ENCODE results near the gene ZDHHC6. TPM values are rescaled to one million over a fixed set of nuclear protein-coding genes. Genes with fewer than 3 reads are reported as not detected.

Gene ZDHHC6
- 10 to 100 TPM; 21.8 to 35.5 TPM for polyA plus RNA-seq

- 0% methylated on average over 59 of the region's 59 CpGs for WGBS, 2 donors
- H3K9me3 ChIP-seq (ENCODE audit: control insufficient read depth in 2 of 2, insufficient read depth in 1 of 2, low read depth in 1 of 2, low read length in 1 of 2): no peaks in the 10 kb centered on the region
- peak within 1 kb of the TSS; percentile 87 to 97 for H3K27ac ChIP-seq (ENCODE audit: low read depth in 2 of 2, low read length in 1 of 2)
- H3K27me3 ChIP-seq (ENCODE audit: control insufficient read depth in 1 of 2, insufficient read depth in 2 of 2, low read length in 2 of 2): no peaks in the 10 kb centered on the region
- no peaks in the 10 kb centered on the region for H3K36me3 ChIP-seq (ENCODE audit: control insufficient read depth in 2 of 2, insufficient read depth in 2 of 2, low read length in 1 of 2)
- peak within 1 kb of the TSS; percentile 97 for H3K4me3 ChIP-seq (ENCODE audit: low read depth in 1 of 2, low read length in 2 of 2)
- no peaks in the 10 kb centered on the region for H3K4me1 ChIP-seq (ENCODE audit: control insufficient read depth in 2 of 2, insufficient read depth in 2 of 2, low read length in 1 of 2)
Measured at GRCh38 chr10:112446855-112447619, at the start of gene ZDHHC6, which contains the start of gene VTI1A. ZDHHC6 (minus strand) TSS chr10:112446914; CDS start chr10:112445436, 1,478 bp downstream. VTI1A (plus strand) TSS chr10:112447215; CDS start chr10:112447374, 159 bp downstream.

DNA sequence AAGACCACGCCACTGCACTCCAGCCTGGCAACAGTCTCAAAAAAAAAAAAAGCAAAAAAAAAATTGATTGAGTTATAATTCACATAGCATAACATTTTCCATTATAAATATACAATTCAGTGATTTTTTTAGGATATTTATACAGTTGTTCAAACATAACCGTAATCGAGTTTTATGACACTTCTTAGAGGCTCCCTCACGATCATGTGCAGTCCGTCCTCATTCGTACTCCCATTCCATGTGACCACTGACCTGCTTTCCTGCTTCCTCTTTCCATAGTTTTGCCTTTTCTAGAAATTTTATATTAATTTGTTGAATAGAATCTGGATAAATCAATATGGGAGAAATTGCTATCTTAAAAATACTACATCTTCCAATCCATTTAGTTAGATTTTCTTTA, 46.0 kb upstream of the ZDHHC6 start:
- Histone ChIP-seq H3K36me3 (ENCODE audit: control insufficient read depth in 2 of 2, insufficient read depth in 2 of 2, low read length in 1 of 2) (no peaks in the 10 kb centered on the region), H3K4me3 (ENCODE audit: low read depth in 1 of 2, low read length in 2 of 2) (no peak overlapping the region), H3K9me3 (ENCODE audit: control insufficient read depth in 2 of 2, insufficient read depth in 1 of 2, low read depth in 1 of 2, low read length in 1 of 2) (no peaks in the 10 kb centered on the region), H3K4me1 (ENCODE audit: control insufficient read depth in 2 of 2, insufficient read depth in 2 of 2, low read length in 1 of 2) (no peaks in the 10 kb centered on the region), H3K27me3 (ENCODE audit: control insufficient read depth in 1 of 2, insufficient read depth in 2 of 2, low read length in 2 of 2) (no peaks in the 10 kb centered on the region), H3K27ac (ENCODE audit: low read depth in 2 of 2, low read length in 1 of 2) (no peak overlapping the region)
- 97 to 98% methylated on average over 6 of the region's 6 CpGs for WGBS, 2 donors

DNA sequence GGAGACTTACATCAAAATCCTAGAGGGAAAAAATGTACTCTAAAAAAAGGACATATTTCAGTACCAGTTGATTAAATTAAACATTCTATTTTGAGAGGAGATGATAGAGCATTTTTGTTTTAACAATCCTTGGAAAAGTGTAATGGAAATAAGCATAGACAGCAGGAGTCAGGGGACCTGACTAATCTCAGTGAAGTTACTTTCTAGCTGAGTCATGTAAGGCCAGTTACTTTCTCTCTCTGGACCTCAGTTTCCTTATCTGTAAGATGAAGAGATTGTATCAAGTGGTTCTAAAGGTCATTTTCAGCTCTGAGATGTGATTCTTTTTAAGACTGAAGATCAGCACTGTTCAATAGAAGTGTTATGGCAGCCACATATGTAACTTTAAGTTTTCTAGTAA, 44.4 kb upstream of the ZDHHC6 start:
- Histone ChIP-seq H3K9me3 (ENCODE audit: control insufficient read depth in 2 of 2, insufficient read depth in 1 of 2, low read depth in 1 of 2, low read length in 1 of 2) (no peaks in the 10 kb centered on the region), H3K4me3 (ENCODE audit: low read depth in 1 of 2, low read length in 2 of 2) (no peak overlapping the region), H3K4me1 (ENCODE audit: control insufficient read depth in 2 of 2, insufficient read depth in 2 of 2, low read length in 1 of 2) (no peaks in the 10 kb centered on the region), H3K36me3 (ENCODE audit: control insufficient read depth in 2 of 2, insufficient read depth in 2 of 2, low read length in 1 of 2) (no peaks in the 10 kb centered on the region), H3K27ac (ENCODE audit: low read depth in 2 of 2, low read length in 1 of 2) (no peak overlapping the region), H3K27me3 (ENCODE audit: control insufficient read depth in 1 of 2, insufficient read depth in 2 of 2, low read length in 2 of 2) (no peaks in the 10 kb centered on the region)

DNA sequence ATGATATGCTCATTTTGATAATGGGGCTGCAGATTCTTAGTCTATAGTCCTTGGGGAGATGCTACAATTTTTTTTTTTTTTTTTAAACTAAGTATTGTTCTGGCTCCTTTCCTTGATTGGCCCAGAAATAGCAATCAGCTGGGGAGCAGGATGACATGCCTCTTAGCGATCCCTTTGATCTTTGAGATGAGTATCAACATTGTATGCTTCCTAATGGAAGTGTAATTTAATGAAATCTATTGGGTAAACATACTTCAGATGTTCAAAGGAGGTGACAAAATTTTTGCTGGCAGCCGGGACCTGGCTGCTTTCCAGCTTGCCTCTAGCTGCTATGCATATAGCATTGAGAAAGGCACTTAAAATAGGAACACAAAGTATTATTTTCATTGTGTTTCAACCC, 43.8 kb upstream of the ZDHHC6 start:
- WGBS, 2 donors: 31 to 35% methylated on average over 2 of the region's 2 CpGs
- Histone ChIP-seq H3K4me3 (ENCODE audit: low read depth in 1 of 2, low read length in 2 of 2) (no peak overlapping the region), H3K4me1 (ENCODE audit: control insufficient read depth in 2 of 2, insufficient read depth in 2 of 2, low read length in 1 of 2) (no peaks in the 10 kb centered on the region), H3K9me3 (ENCODE audit: control insufficient read depth in 2 of 2, insufficient read depth in 1 of 2, low read depth in 1 of 2, low read length in 1 of 2) (no peaks in the 10 kb centered on the region), H3K27me3 (ENCODE audit: control insufficient read depth in 1 of 2, insufficient read depth in 2 of 2, low read length in 2 of 2) (no peaks in the 10 kb centered on the region), H3K27ac (ENCODE audit: low read depth in 2 of 2, low read length in 1 of 2) (no peak overlapping the region), H3K36me3 (ENCODE audit: control insufficient read depth in 2 of 2, insufficient read depth in 2 of 2, low read length in 1 of 2) (no peaks in the 10 kb centered on the region)

- H3K36me3 ChIP-seq (ENCODE audit: control insufficient read depth in 2 of 2, insufficient read depth in 2 of 2, low read length in 1 of 2): no peaks in the 10 kb centered on the region
- H3K4me1 ChIP-seq (ENCODE audit: control insufficient read depth in 2 of 2, insufficient read depth in 2 of 2, low read length in 1 of 2): no peaks in the 10 kb centered on the region
- H3K27ac ChIP-seq (ENCODE audit: low read depth in 2 of 2, low read length in 1 of 2): no peak overlapping the region
- H3K9me3 ChIP-seq (ENCODE audit: control insufficient read depth in 2 of 2, insufficient read depth in 1 of 2, low read depth in 1 of 2, low read length in 1 of 2): no peaks in the 10 kb centered on the region
- H3K27me3 ChIP-seq (ENCODE audit: control insufficient read depth in 1 of 2, insufficient read depth in 2 of 2, low read length in 2 of 2): no peaks in the 10 kb centered on the region
- no peak overlapping the region for H3K4me3 ChIP-seq (ENCODE audit: low read depth in 1 of 2, low read length in 2 of 2)
Measured at GRCh38 chr10:112487964-112488363, 41.2 kb upstream of the ZDHHC6 start.

DNA sequence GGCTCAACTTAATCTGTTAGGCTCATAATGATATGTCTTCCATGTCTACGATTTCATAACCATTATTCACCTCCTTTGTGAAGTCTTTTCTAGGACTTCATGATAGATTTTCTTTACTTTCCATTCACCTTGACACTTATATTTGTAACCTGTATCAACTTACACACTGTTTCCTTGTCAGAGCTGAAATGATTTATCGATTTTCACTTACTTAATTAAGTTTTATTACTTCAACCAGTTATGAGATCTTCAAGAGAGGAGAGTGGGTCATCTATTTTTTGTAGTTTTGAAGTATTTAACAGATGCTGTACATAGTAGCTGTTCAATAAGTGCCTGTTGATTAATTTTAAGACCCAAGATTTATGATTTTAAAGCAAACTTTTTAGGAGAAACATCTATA, 37.7 kb upstream of the ZDHHC6 start:
- Histone ChIP-seq H3K4me3 (ENCODE audit: low read depth in 1 of 2, low read length in 2 of 2) (no peak overlapping the region), H3K9me3 (ENCODE audit: control insufficient read depth in 2 of 2, insufficient read depth in 1 of 2, low read depth in 1 of 2, low read length in 1 of 2) (no peaks in the 10 kb centered on the region), H3K4me1 (ENCODE audit: control insufficient read depth in 2 of 2, insufficient read depth in 2 of 2, low read length in 1 of 2) (no peaks in the 10 kb centered on the region), H3K27ac (ENCODE audit: low read depth in 2 of 2, low read length in 1 of 2) (no peak overlapping the region), H3K36me3 (ENCODE audit: control insufficient read depth in 2 of 2, insufficient read depth in 2 of 2, low read length in 1 of 2) (no peaks in the 10 kb centered on the region), H3K27me3 (ENCODE audit: control insufficient read depth in 1 of 2, insufficient read depth in 2 of 2, low read length in 2 of 2) (no peaks in the 10 kb centered on the region)
- WGBS, 2 donors: 92% methylated on average over 2 of the region's 2 CpGs

DNA sequence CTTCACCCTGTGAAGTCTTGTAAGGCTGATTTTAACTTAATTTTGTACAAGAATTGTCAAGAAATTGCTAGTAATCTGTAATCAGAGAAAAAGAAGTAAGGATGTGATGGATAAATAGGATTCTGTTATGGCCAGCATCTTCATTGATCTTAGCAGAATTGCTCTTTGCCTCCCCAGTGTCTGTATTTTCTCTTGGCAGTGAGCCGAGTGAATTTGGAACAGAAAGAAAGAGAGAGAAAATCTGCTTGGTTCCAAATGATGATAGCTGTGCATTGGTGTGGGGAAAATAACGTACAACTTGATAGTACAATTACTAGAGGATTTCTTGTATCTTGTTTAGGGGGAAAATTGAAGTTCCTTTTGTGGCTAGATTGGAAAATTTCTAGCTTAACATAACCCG, 34.9 kb upstream of the ZDHHC6 start:
- no peaks in the 10 kb centered on the region for H3K27me3 ChIP-seq (ENCODE audit: control insufficient read depth in 1 of 2, insufficient read depth in 2 of 2, low read length in 2 of 2)
- WGBS, 2 donors: 70 to 86% methylated on average over 3 of the region's 3 CpGs
- no peaks in the 10 kb centered on the region for H3K9me3 ChIP-seq (ENCODE audit: control insufficient read depth in 2 of 2, insufficient read depth in 1 of 2, low read depth in 1 of 2, low read length in 1 of 2)
- no peak overlapping the region for H3K27ac ChIP-seq (ENCODE audit: low read depth in 2 of 2, low read length in 1 of 2)
- H3K36me3 ChIP-seq (ENCODE audit: control insufficient read depth in 2 of 2, insufficient read depth in 2 of 2, low read length in 1 of 2): no peaks in the 10 kb centered on the region
- H3K4me1 ChIP-seq (ENCODE audit: control insufficient read depth in 2 of 2, insufficient read depth in 2 of 2, low read length in 1 of 2): no peaks in the 10 kb centered on the region
- no peak overlapping the region for H3K4me3 ChIP-seq (ENCODE audit: low read depth in 1 of 2, low read length in 2 of 2)

GRCh38 chr10:112475575-112476218, 29.0 kb upstream of the ZDHHC6 start:
- Histone ChIP-seq H3K9me3 (ENCODE audit: control insufficient read depth in 2 of 2, insufficient read depth in 1 of 2, low read depth in 1 of 2, low read length in 1 of 2) (no peaks in the 10 kb centered on the region), H3K4me1 (ENCODE audit: control insufficient read depth in 2 of 2, insufficient read depth in 2 of 2, low read length in 1 of 2) (no peaks in the 10 kb centered on the region), H3K27me3 (ENCODE audit: control insufficient read depth in 1 of 2, insufficient read depth in 2 of 2, low read length in 2 of 2) (no peaks in the 10 kb centered on the region), H3K4me3 (ENCODE audit: low read depth in 1 of 2, low read length in 2 of 2) (no peak overlapping the region), H3K27ac (ENCODE audit: low read depth in 2 of 2, low read length in 1 of 2) (no peak overlapping the region), H3K36me3 (ENCODE audit: control insufficient read depth in 2 of 2, insufficient read depth in 2 of 2, low read length in 1 of 2) (peaks cover 0 to 3% of the 10 kb centered on the region in 2 donors)
- WGBS, 2 donors: 66 to 73% methylated on average over 3 of the region's 3 CpGs

DNA sequence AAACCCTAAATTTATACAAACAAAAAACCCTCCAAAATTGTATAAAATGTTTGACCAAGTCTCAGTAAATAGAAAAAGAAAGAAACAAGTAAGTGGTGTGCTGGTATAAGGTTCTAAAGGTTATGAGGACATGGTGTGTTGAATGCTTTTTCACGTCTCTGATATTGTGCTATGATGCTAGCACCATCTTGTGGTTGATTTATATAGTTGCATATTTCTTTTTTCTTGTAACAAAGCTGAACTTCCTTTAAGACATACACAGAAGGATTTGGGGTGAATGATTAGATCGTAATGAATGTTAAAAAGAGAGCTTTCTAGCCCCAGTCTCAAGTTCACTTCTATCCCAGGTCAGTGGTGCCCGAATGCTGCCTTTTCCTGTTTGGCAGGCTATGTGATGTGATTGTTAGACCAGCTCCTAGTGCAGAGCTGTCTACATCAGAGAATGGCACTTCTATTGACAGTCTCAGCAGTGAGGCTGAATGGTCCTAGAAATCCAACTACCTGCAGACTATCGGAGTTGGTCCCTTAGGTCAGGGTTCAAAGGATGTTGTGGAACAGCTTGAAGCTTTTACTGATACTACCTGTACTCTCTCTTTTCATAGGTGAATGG, 25.3 kb upstream of the ZDHHC6 start:
- WGBS, 2 donors: 18 to 21% methylated on average over 4 of the region's 4 CpGs
- Histone ChIP-seq H3K36me3 (ENCODE audit: control insufficient read depth in 2 of 2, insufficient read depth in 2 of 2, low read length in 1 of 2) (peaks cover 0 to 8% of the 10 kb centered on the region in 2 donors), H3K9me3 (ENCODE audit: control insufficient read depth in 2 of 2, insufficient read depth in 1 of 2, low read depth in 1 of 2, low read length in 1 of 2) (no peaks in the 10 kb centered on the region), H3K4me3 (ENCODE audit: low read depth in 1 of 2, low read length in 2 of 2) (no peak overlapping the region), H3K27ac (ENCODE audit: low read depth in 2 of 2, low read length in 1 of 2) (no peak overlapping the region), H3K27me3 (ENCODE audit: control insufficient read depth in 1 of 2, insufficient read depth in 2 of 2, low read length in 2 of 2) (no peaks in the 10 kb centered on the region), H3K4me1 (ENCODE audit: control insufficient read depth in 2 of 2, insufficient read depth in 2 of 2, low read length in 1 of 2) (no peaks in the 10 kb centered on the region)

Data from esophagus (tissue), 2 donors.